GM19240 (cell line): ENCODE results near the gene HAPLN3.

Source experiments
- DNase-seq: peaks from one replicate; pipeline ENCODE4 v3.0.0; 2011; ENCODE audit warnings: low spot score; ENCODE audit not compliant: insufficient read length

The HAPLN3 gene

GRCh38 chr15:88896333-88897033 is 1.1 kb upstream of the HAPLN3 start:
- DNase-seq, result no peak

- peak; percentile 44 for DNase-seq
Measured at GRCh38 chr15:88894348-88894818, 961 bp downstream of the HAPLN3 start.

- DNase-seq, result no peak
Measured at GRCh38 chr15:88891540-88892254, 3.6 kb downstream of the HAPLN3 start.

GRCh38 chr15:88890495-88890894 is 4.8 kb downstream of the HAPLN3 start:
- DNase-seq, result no peak

- DNase-seq, result no peak
Measured at GRCh38 chr15:88888719-88889118, 6.6 kb downstream of the HAPLN3 start.

- no peak for DNase-seq
Measured at GRCh38 chr15:88887068-88887580, 8.2 kb downstream of the HAPLN3 start.

- no peak for DNase-seq
Measured at GRCh38 chr15:88882785-88883184, 12.6 kb downstream of the HAPLN3 start.

GRCh38 chr15:88881775-88882174 is 13.6 kb downstream of the HAPLN3 start:
- no peak for DNase-seq

- DNase-seq, result no peak
Measured at GRCh38 chr15:88880944-88881740, 14.2 kb downstream of the HAPLN3 start.

GRCh38 chr15:88878720-88879184 is 16.6 kb downstream of the HAPLN3 start:
- DNase-seq, result peak; percentile 67

GRCh38 chr15:88877906-88878305 is 17.4 kb downstream of the HAPLN3 start:
- no peak for DNase-seq

- no peak for DNase-seq
Measured at GRCh38 chr15:88877415-88877814, 17.9 kb downstream of the HAPLN3 start.

- no peak for DNase-seq
Measured at GRCh38 chr15:88876573-88876972, 18.8 kb downstream of the HAPLN3 start.

- no peak for DNase-seq
Measured at GRCh38 chr15:88874684-88875083, 20.7 kb downstream of the HAPLN3 start.

GRCh38 chr15:88874275-88874674 is 21.1 kb downstream of the HAPLN3 start:
- no peak for DNase-seq

- DNase-seq, result no peak
Measured at GRCh38 chr15:88873786-88874185, 21.6 kb downstream of the HAPLN3 start.

GRCh38 chr15:88872706-88873105 is 22.6 kb downstream of the HAPLN3 start:
- no peak for DNase-seq

GRCh38 chr15:88872106-88872505 is 23.2 kb downstream of the HAPLN3 start:
- no peak for DNase-seq

- DNase-seq, result no peak
Measured at GRCh38 chr15:88871313-88871712, 24.0 kb downstream of the HAPLN3 start.

- DNase-seq, result no peak
Measured at GRCh38 chr15:88866295-88866881, 29.0 kb downstream of the HAPLN3 start.

- no peak for DNase-seq
Measured at GRCh38 chr15:88865498-88866099, 29.7 kb downstream of the HAPLN3 start.
